Measurements from ENCODE around the gene DNAJC9.
"Not testable (repeated sequence)": the region's sequence is repeated elsewhere in the genome, so short reads cannot be mapped to it uniquely, and the experiment has no call there.

Gene DNAJC9

GRCh38 chr10:73246646-73247508, at the start of gene DNAJC9:
Gene DNAJC9 (minus strand): TSS chr10:73247255. CDS start chr10:73247189, 66 bp downstream.
- FAIRE-seq, result no peak

GRCh38 chr10:73293461-73293860, 46.4 kb upstream of the DNAJC9 start:
- FAIRE-seq, result no peak

GRCh38 chr10:73289958-73290357, 42.9 kb upstream of the DNAJC9 start:
- no peak for FAIRE-seq

- FAIRE-seq, result no peak
Observed at GRCh38 chr10:73287441-73287840, 40.4 kb upstream of the DNAJC9 start.

GRCh38 chr10:73281097-73281496, 34.0 kb upstream of the DNAJC9 start:
- no peak for FAIRE-seq

- FAIRE-seq, result no peak
Observed at GRCh38 chr10:73264423-73264822, 17.4 kb upstream of the DNAJC9 start.

GRCh38 chr10:73263693-73264347, 16.8 kb upstream of the DNAJC9 start:
- peak; percentile 82 for FAIRE-seq

- FAIRE-seq, result no peak
Observed at GRCh38 chr10:73262880-73263555, 16.0 kb upstream of the DNAJC9 start.

GRCh38 chr10:73262105-73262730, 15.2 kb upstream of the DNAJC9 start:
- no peak for FAIRE-seq

- no peak for FAIRE-seq
Observed at GRCh38 chr10:73261362-73261995, 14.4 kb upstream of the DNAJC9 start.

GRCh38 chr10:73258612-73259011, 11.6 kb upstream of the DNAJC9 start:
- not testable (repeated sequence) for FAIRE-seq

GRCh38 chr10:73253225-73253555, 6.1 kb upstream of the DNAJC9 start:
- FAIRE-seq, result no peak

GRCh38 chr10:73252445-73253224, 5.6 kb upstream of the DNAJC9 start, which contains the start of gene MRPS16:
Gene MRPS16 (minus strand): TSS chr10:73252644. CDS start chr10:73252482, 162 bp downstream.
- peak; percentile 90 for FAIRE-seq

GRCh38 chr10:73251683-73252444, 4.8 kb upstream of the DNAJC9 start:
- no peak for FAIRE-seq

- FAIRE-seq, result no peak
Observed at GRCh38 chr10:73248259-73248724, 1.2 kb upstream of the DNAJC9 start.

GRCh38 chr10:73247509-73248258, 629 bp upstream of the DNAJC9 start:
- FAIRE-seq, result no peak

GRCh38 chr10:73246322-73246645, 771 bp downstream of the DNAJC9 start:
- no peak for FAIRE-seq

GRCh38 chr10:73244866-73245477, 2.1 kb downstream of the DNAJC9 start:
- FAIRE-seq, result no peak

GRCh38 chr10:73239908-73240307, 7.1 kb downstream of the DNAJC9 start:
- no peak for FAIRE-seq

All from endometrium (tissue), 2 donors.